Measurements from ENCODE around the gene LIMA1. TPM values are rescaled to one million over a fixed set of nuclear protein-coding genes. Genes with fewer than 3 reads are reported as not detected.
"Not testable (repeated sequence)": the region's sequence is repeated elsewhere in the genome, so short reads cannot be mapped to it uniquely, and the experiment has no call there.

LIMA1 gene
- total and polyA plus RNA-seq, 2 donors (not counting 1 experiment from before 2014, with no cell fraction given): 1.3 to 2.1 TPM

DNA sequence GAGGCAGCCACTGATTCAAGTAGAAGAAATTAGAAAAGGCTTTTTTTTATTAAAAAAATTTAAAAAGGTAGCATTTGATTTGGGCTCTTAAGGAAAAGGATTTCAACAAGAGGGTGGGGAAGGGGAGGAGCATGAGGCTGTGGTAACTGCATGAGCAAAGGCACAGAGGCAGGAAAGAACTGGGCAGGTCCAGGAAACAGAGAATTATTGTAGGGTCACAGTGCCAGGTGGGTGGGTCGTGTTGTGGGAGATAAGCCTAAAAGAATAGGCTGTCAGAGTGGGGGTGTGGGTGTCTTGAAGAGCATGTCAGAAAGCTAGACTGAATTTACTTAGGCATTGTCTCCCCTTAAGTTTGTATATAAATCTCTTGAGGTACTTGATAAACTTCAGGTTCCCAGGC, 7.8 kb downstream of the LIMA1 start:
- H3K27me3 ChIP-seq (replicated peaks in 1 of 4; ENCODE audit: control extremely low read depth in 1 of 4, control insufficient read depth in 3 of 4, insufficient read depth in 4 of 4, low read length in 3 of 4): no peaks in the 10 kb centered on the region
- WGBS (ENCODE audit: insufficient coverage): no CpG with 5 or more reads among the region's 1 CpG
- no peaks in the 10 kb centered on the region for H4K20me1 ChIP-seq (ENCODE audit: control insufficient read depth, insufficient read depth, low read length, poor library complexity, severe bottlenecking)
- Mint-ChIP-seq H3K4me3 (no peak overlapping the region), H3K27ac (no peak overlapping the region), H3K9me3 (ENCODE audit: insufficient read depth) (no peaks in the 10 kb centered on the region), H3K27me3 (no peaks in the 10 kb centered on the region), H3K4me1 (no peaks in the 10 kb centered on the region)
- no peak overlapping the region for H2AFZ ChIP-seq (ENCODE audit: insufficient read depth, low read depth, low read length, poor library complexity, severe bottlenecking)
- intact Hi-C loops (cut with micrococcal nuclease): no loop called here
- no peaks in the 10 kb centered on the region for H3K36me3 ChIP-seq (replicated peaks in 1 of 2; ENCODE audit: control extremely low read depth in 1 of 2, control insufficient read depth in 1 of 2, extremely low read depth in 1 of 2, insufficient read depth in 2 of 2, low read length in 1 of 2)
- H3K4me2 ChIP-seq (replicated peaks; ENCODE audit: low read depth, low read length, poor library complexity, severe bottlenecking): no peak overlapping the region
- no peak overlapping the region for H3K27ac ChIP-seq (ENCODE audit: low read length in 2 of 2)
- H3K4me1 ChIP-seq (ENCODE audit: control insufficient read depth in 2 of 2, insufficient read depth in 2 of 2, low read length in 2 of 2): no peaks in the 10 kb centered on the region
- ATAC-seq (ENCODE audit: low read depth): no peak
- no peak overlapping the region for H3K4me3 ChIP-seq (ENCODE audit: control extremely low read depth in 1 of 5, extremely low read depth in 1 of 5, insufficient read depth in 1 of 5, low read depth in 2 of 5, low read length in 4 of 5)
- H3K9me3 ChIP-seq (ENCODE audit: control extremely low read depth in 1 of 3, control insufficient read depth in 2 of 3, insufficient read depth in 1 of 3, low read length in 2 of 3): no peaks in the 10 kb centered on the region
- TF ChIP-seq, protein P1, sequence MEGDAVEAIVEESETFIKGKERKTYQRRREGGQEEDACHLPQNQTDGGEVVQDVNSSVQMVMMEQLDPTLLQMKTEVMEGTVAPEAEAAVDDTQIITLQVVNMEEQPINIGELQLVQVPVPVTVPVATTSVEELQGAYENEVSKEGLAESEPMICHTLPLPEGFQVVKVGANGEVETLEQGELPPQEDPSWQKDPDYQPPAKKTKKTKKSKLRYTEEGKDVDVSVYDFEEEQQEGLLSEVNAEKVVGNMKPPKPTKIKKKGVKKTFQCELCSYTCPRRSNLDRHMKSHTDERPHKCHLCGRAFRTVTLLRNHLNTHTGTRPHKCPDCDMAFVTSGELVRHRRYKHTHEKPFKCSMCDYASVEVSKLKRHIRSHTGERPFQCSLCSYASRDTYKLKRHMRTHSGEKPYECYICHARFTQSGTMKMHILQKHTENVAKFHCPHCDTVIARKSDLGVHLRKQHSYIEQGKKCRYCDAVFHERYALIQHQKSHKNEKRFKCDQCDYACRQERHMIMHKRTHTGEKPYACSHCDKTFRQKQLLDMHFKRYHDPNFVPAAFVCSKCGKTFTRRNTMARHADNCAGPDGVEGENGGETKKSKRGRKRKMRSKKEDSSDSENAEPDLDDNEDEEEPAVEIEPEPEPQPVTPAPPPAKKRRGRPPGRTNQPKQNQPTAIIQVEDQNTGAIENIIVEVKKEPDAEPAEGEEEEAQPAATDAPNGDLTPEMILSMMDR (IDR thresholded peaks at IDR 0.05): no peak
- TF ChIP-seq EZH2 (IDR thresholded peaks at IDR 0.05; ENCODE audit: borderline replicate concordance, insufficient read depth, low read depth, low read length, poor library complexity, severe bottlenecking): no peak
- CTCF ChIA-PET: no interaction called here
- no peaks in the 10 kb centered on the region for H3K79me2 ChIP-seq (ENCODE audit: control insufficient read depth, insufficient read depth, low read length)
- POLR2A ChIA-PET: interaction anchor here (0.6 kb wide), 1 partner anchor 447 kb away, joined by 9 read pairs; no protein-coding TSS in a partner anchor
- no peak overlapping the region for H3K9ac ChIP-seq (ENCODE audit: low read length)
- DNase-seq: no peak

DNA sequence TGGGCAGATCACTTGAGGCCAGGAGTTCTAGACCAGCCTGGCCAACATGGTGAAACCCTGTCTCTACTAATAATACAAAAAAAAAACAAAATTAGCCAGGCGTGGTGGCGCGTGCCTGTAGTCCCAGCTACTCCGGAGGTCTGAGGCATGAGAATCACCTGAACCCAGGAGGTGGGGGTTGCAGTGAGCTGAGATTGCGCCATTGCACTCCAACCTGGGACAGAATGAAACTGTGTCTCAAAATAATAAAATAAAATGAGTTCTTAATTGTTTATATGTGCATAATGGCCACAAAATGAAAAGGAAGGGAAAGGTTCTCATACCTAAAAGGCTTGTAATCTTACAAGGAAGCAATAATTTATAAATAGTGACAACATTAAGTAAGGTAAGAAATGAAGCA, 8.2 kb downstream of the LIMA1 start:
- intact Hi-C loops (cut with micrococcal nuclease); H3K4me3 Mint-ChIP-seq; H3K9me3 Mint-ChIP-seq (ENCODE audit: insufficient read depth); H3K27ac ChIP-seq (ENCODE audit: low read length in 2 of 2); H3K4me3 ChIP-seq (ENCODE audit: control extremely low read depth in 1 of 5, extremely low read depth in 1 of 5, insufficient read depth in 1 of 5, low read depth in 2 of 5, low read length in 4 of 5); H3K4me1 Mint-ChIP-seq; CTCF ChIA-PET; H3K79me2 ChIP-seq (ENCODE audit: control insufficient read depth, insufficient read depth, low read length); H4K20me1 ChIP-seq (ENCODE audit: control insufficient read depth, insufficient read depth, low read length, poor library complexity, severe bottlenecking); H2AFZ ChIP-seq (ENCODE audit: insufficient read depth, low read depth, low read length, poor library complexity, severe bottlenecking); H3K4me1 ChIP-seq (ENCODE audit: control insufficient read depth in 2 of 2, insufficient read depth in 2 of 2, low read length in 2 of 2); H3K27ac Mint-ChIP-seq; H3K27me3 ChIP-seq (replicated peaks in 1 of 4; ENCODE audit: control extremely low read depth in 1 of 4, control insufficient read depth in 3 of 4, insufficient read depth in 4 of 4, low read length in 3 of 4); H3K9me3 ChIP-seq (ENCODE audit: control extremely low read depth in 1 of 3, control insufficient read depth in 2 of 3, insufficient read depth in 1 of 3, low read length in 2 of 3); ATAC-seq (ENCODE audit: low read depth); DNase-seq; H3K9ac ChIP-seq (ENCODE audit: low read length); H3K27me3 Mint-ChIP-seq; H3K36me3 ChIP-seq (replicated peaks in 1 of 2; ENCODE audit: control extremely low read depth in 1 of 2, control insufficient read depth in 1 of 2, extremely low read depth in 1 of 2, insufficient read depth in 2 of 2, low read length in 1 of 2); H3K4me2 ChIP-seq (replicated peaks; ENCODE audit: low read depth, low read length, poor library complexity, severe bottlenecking): not testable (repeated sequence)
- POLR2A ChIA-PET: interaction anchor here (0.6 kb wide), 1 partner anchor 447 kb away, joined by 9 read pairs; no protein-coding TSS in a partner anchor
- WGBS (ENCODE audit: insufficient coverage): 80% methylated on average over 4 of the region's 5 CpGs
